B cell (primary cell): Measurements from ENCODE around the gene NIPA2. TPM values are rescaled to one million over a fixed set of nuclear protein-coding genes. Genes with fewer than 3 reads are reported as not detected.

Source experiments
- ATAC-seq: fragments of 200-7000 bp; cut with Tn5 transposase; one replicate; pipeline ENCODE4 v1.10.0; 2021; ENCODE audit warnings: low read depth, mild to moderate bottlenecking, moderate number of reproducible peaks, moderate library complexity
- CTCF ChIA-PET: fragments of 350-600 bp; sonication (Branson Sonifier 250); formaldehyde crosslinking; loops from one replicate; lab custom pipeline; 2021; ENCODE audit warnings: antibody characterized with exemption, inconsistent platforms; lab: Charles Lee
- POLR2A ChIA-PET: fragments of 350-600 bp; sonication (Branson Sonifier 250); formaldehyde crosslinking; loops from one replicate; lab custom pipeline; 2021; ENCODE audit warnings: antibody characterized with exemption; lab: Charles Lee
- DNase-seq: peaks from one replicate; pipeline ENCODE4 v3.0.0; 2013
- H2AFZ ChIP-seq: 2 replicates; pipeline ENCODE4 v1.6.1; 2012; ENCODE audit warnings: mild to moderate bottlenecking, low read depth, low read length; ENCODE audit not compliant: insufficient read depth, poor library complexity, severe bottlenecking
- H3K27ac ChIP-seq, 2 donors: 1 replicate in 1 of 2; 2 replicates in 1 of 2; pipeline ENCODE4 v1.5.1; 2012 to 2013; ENCODE audit warnings: low read length in 2 of 2, mild to moderate bottlenecking in 2 of 2, moderate library complexity in 1 of 2
- H3K27me3 ChIP-seq, 4 experiments: fragments of 200-600 bp in 1 of 4; sonication (generic) in 1 of 4; replicated peaks in 1 of 4; 1 replicate in 2 of 4; 2 replicates in 2 of 4; pipeline versions ENCODE4 v1.6.1 to v1.7.0; 2013 to 2016; ENCODE audit warnings: low read length in 3 of 4, mild to moderate bottlenecking in 2 of 4, mixed read lengths in 1 of 4, moderate library complexity in 1 of 4; ENCODE audit not compliant: insufficient read depth in 4 of 4, control insufficient read depth in 3 of 4; ENCODE audit errors: control extremely low read depth in 1 of 4
- H3K36me3 ChIP-seq, 2 experiments: replicated peaks in 1 of 2; 1 replicate in 1 of 2; 2 replicates in 1 of 2; pipeline versions ENCODE4 v1.6.1 to v1.7.1; 2013; ENCODE audit warnings: low read length in 1 of 2; ENCODE audit not compliant: insufficient read depth in 2 of 2, control insufficient read depth in 1 of 2; ENCODE audit errors: control extremely low read depth in 1 of 2, extremely low read depth in 1 of 2
- H3K4me1 ChIP-seq, 2 donors: fragments of 200-600 bp in 1 of 2; sonication (generic) in 1 of 2; 1 replicate in 1 of 2; 2 replicates in 1 of 2; pipeline versions ENCODE4 v1.5.1 to v1.6.1; 2013 to 2017; ENCODE audit warnings: low read length in 2 of 2; ENCODE audit not compliant: control insufficient read depth in 2 of 2, insufficient read depth in 2 of 2
- H3K4me2 ChIP-seq: replicated peaks from 2 replicates; pipeline ENCODE3; 2012; ENCODE audit warnings: mild to moderate bottlenecking, low read depth, low read length; ENCODE audit not compliant: poor library complexity, severe bottlenecking
- H3K4me3 ChIP-seq, 5 experiments: fragments of 200-600 bp in 1 of 5; sonication (generic) in 1 of 5; 1 replicate in 3 of 5; 2 replicates in 2 of 5; pipeline versions ENCODE4 v1.5.1 to v1.7.0; 2011 to 2016; ENCODE audit warnings: low read length in 4 of 5, mild to moderate bottlenecking in 4 of 5, low read depth in 2 of 5, control low read depth in 1 of 5, moderate library complexity in 1 of 5; ENCODE audit not compliant: insufficient read depth in 1 of 5; ENCODE audit errors: control extremely low read depth in 1 of 5, extremely low read depth in 1 of 5
- H3K79me2 ChIP-seq: fragments of 200-600 bp; sonication (generic); one replicate; pipeline ENCODE4 v1.6.0; 2016; ENCODE audit warnings: low read length; ENCODE audit not compliant: control insufficient read depth, insufficient read depth
- H3K9ac ChIP-seq: fragments of 200-600 bp; sonication (generic); 2 replicates; pipeline ENCODE4 v1.6.1; 2017; ENCODE audit warnings: mild to moderate bottlenecking, low read length, moderate library complexity
- H3K9me3 ChIP-seq, 3 donors: one replicate each; pipeline versions ENCODE4 v1.6.1 to v1.7.1; 2013; ENCODE audit warnings: low read length in 2 of 3; ENCODE audit not compliant: control insufficient read depth in 2 of 3, insufficient read depth in 1 of 3; ENCODE audit errors: control extremely low read depth in 1 of 3
- H4K20me1 ChIP-seq: 2 replicates; pipeline ENCODE4 v1.6.0; 2012; ENCODE audit warnings: mild to moderate bottlenecking, low read length; ENCODE audit not compliant: insufficient read depth, control insufficient read depth, poor library complexity, severe bottlenecking
- H3K27ac Mint-ChIP-seq: one replicate; pipeline ENCODE4 v1.8.0; 2021; ENCODE audit warnings: mixed read lengths
- H3K27me3 Mint-ChIP-seq: one replicate; pipeline ENCODE4 v1.8.0; 2021; ENCODE audit warnings: mixed read lengths
- H3K4me1 Mint-ChIP-seq: one replicate; pipeline ENCODE4 v1.8.0; 2021; ENCODE audit warnings: mixed read lengths
- H3K4me3 Mint-ChIP-seq: one replicate; pipeline ENCODE4 v1.8.0; 2021; ENCODE audit warnings: mixed read lengths
- H3K9me3 Mint-ChIP-seq: one replicate; pipeline ENCODE4 v1.8.0; 2022; ENCODE audit warnings: mixed read lengths; ENCODE audit not compliant: insufficient read depth
- CTCF ChIP-seq: fragments of 200-600 bp; IDR thresholded peaks from one replicate; pipeline ENCODE4 v1.8.0; 2022; ENCODE audit warnings: antibody characterized with exemption, mild to moderate bottlenecking
- EZH2 ChIP-seq: IDR thresholded peaks from 2 replicates; pipeline ENCODE4 v1.6.1; 2012; ENCODE audit warnings: borderline replicate concordance, low read depth, mild to moderate bottlenecking, moderate library complexity, low read length; ENCODE audit not compliant: insufficient read depth, poor library complexity, severe bottlenecking
- WGBS: methylation state at CpG from one replicate; pipeline ENCODE4 v1.1.5; 2013; ENCODE audit warnings: missing lambda C conversion rate; ENCODE audit not compliant: insufficient coverage; 5-methylcytosine and 5-hydroxymethylcytosine counted together
- intact Hi-C: fragments of 100-400 bp; cut with micrococcal nuclease; formaldehyde crosslinking; loops from one replicate; pipeline ENCODE4 v1.10.0; 2022
- polyA plus RNA-seq: library from polyadenylated mRNA; depleted of rRNA; stranded (reverse); fragments of >200 nt; gene quantifications from 2 replicates; pipeline ENCODE4 v1.2.3, GENCODE V29; 2012
- total RNA-seq, 2 donors: library from RNA; stranded (reverse); fragments of 120-200 nt in 1 of 2; gene quantifications; 1 replicate in 1 of 2; 2 replicates in 1 of 2; pipeline versions ENCODE4 v1.2.3 to v1.2.4, GENCODE V29; 2013 to 2022

Gene NIPA2
- total and polyA plus RNA-seq, 2 donors (not counting 1 experiment from before 2014, with no cell fraction given): 47.1 to 65.3 TPM

- Mint-ChIP-seq H3K27ac (no peak overlapping the region), H3K27me3 (no peaks in the 10 kb centered on the region), H3K4me3 (no peak overlapping the region), H3K4me1 (no peaks in the 10 kb centered on the region), H3K9me3 (no peaks in the 10 kb centered on the region)
- Histone ChIP-seq H2AFZ (no peak overlapping the region), H3K9ac (no peak overlapping the region), H3K27ac (no peak overlapping the region), H3K4me1 (no peaks in the 10 kb centered on the region), H3K27me3 (no peaks in the 10 kb centered on the region), H4K20me1 (no peaks in the 10 kb centered on the region), H3K4me2 (no peak overlapping the region), H3K79me2 (no peaks in the 10 kb centered on the region), H3K9me3 (no peaks in the 10 kb centered on the region), H3K36me3 (no peaks in the 10 kb centered on the region), H3K4me3 (no peak overlapping the region)
- ChIA-PET POLR2A (no interaction called here), CTCF (no interaction called here)
- DNase-seq: no peak
- TF ChIP-seq CTCF: no peak
- TF ChIP-seq EZH2: no peak
- intact Hi-C loops: no loop called here
- no peak for ATAC-seq
- WGBS: 87% methylated on average over 6 of the region's 11 CpGs
These were observed 51.8 kb downstream of the NIPA2 start for GRCh38 chr15:22890296-22890695.

- H3K4me1 Mint-ChIP-seq: no peaks in the 10 kb centered on the region
- CTCF ChIA-PET: no interaction called here
These were observed 53.2 kb downstream of the NIPA2 start for GRCh38 chr15:22891426-22892210.

More at GRCh38 chr15:22891426-22892210, 53.2 kb downstream of the NIPA2 start:
- H3K4me2 ChIP-seq: no peak overlapping the region
- POLR2A ChIA-PET: no interaction called here
- H3K9me3 ChIP-seq: no peaks in the 10 kb centered on the region
- H3K9ac ChIP-seq: no peak overlapping the region
- DNase-seq: no peak
- no peaks in the 10 kb centered on the region for H4K20me1 ChIP-seq
- intact Hi-C loops: no loop called here
- no peak for TF ChIP-seq CTCF
- TF ChIP-seq EZH2: no peak
- H3K27me3 Mint-ChIP-seq: no peaks in the 10 kb centered on the region
- H3K27me3 ChIP-seq: no peaks in the 10 kb centered on the region
- no peaks in the 10 kb centered on the region for H3K4me1 ChIP-seq
- no peak overlapping the region for H3K27ac ChIP-seq
- no peak for ATAC-seq
- no peak overlapping the region for H2AFZ ChIP-seq
- 91% methylated on average over 32 of the region's 33 CpGs for WGBS
- H3K36me3 ChIP-seq: no peaks in the 10 kb centered on the region
- H3K4me3 Mint-ChIP-seq: no peak overlapping the region
- no peaks in the 10 kb centered on the region for H3K9me3 Mint-ChIP-seq
- no peak overlapping the region for H3K27ac Mint-ChIP-seq
- H3K79me2 ChIP-seq: no peaks in the 10 kb centered on the region
- H3K4me3 ChIP-seq: no peak overlapping the region
